HepG2 (cell line): ENCODE data around the gene SLC25A17. TPM values are rescaled to one million over a fixed set of nuclear protein-coding genes. Genes with fewer than 3 reads are reported as not detected.

Source experiments
- DNMT3B ChIP-seq: conservative IDR thresholded peaks from 2 replicates; pipeline ENCODE4 v1.6.1; 2016; ENCODE audit warnings: missing biosample characterization, control low read depth
- MAZ ChIP-seq, 2 experiments: sonication (generic) in 1 of 2; formaldehyde crosslinking in 1 of 2; IDR thresholded peaks; 2 replicates each; pipeline versions ENCODE4 v1.5.0 to v1.6.1; 2012 to 2020; ENCODE audit warnings: low read depth in 2 of 2, mild to moderate bottlenecking in 2 of 2, borderline replicate concordance in 1 of 2, improper control_type of control experiment in 1 of 2, low read length in 1 of 2, missing genetic modification reagents in 1 of 2, moderate library complexity in 1 of 2
- RBM39 ChIP-seq: fragments of 200-400 bp; formaldehyde crosslinking; IDR thresholded peaks from one replicate; pipeline ENCODE4 v1.6.1; 2018; ENCODE audit warnings: antibody characterized with exemption, mild to moderate bottlenecking, low read depth, low read length; ENCODE audit not compliant: poor library complexity, severe bottlenecking
- SIN3A ChIP-seq: IDR thresholded peaks from 2 replicates; pipeline ENCODE4 v1.6.1; 2011; ENCODE audit warnings: low read depth, mild to moderate bottlenecking, control low read depth, low read length, borderline replicate concordance
- polyA plus RNA-seq, 8 experiments: library from polyadenylated mRNA; depleted of rRNA in 3 of 8; stranded (reverse) in 7 of 8; unstranded in 1 of 8; fragments of >200 nt; fragmentation: Illumina TruSeq in 4 of 8; extraction: Trizol in 4 of 8; gene quantifications; 2 replicates each; pipeline versions ENCODE4 v1.2.1 to v1.2.3, GENCODE V29; 2011 to 2016; ENCODE audit warnings: low read depth in 4 of 8, missing spikeins in 1 of 8, mixed read lengths in 1 of 8; ENCODE audit not compliant: insufficient read depth in 1 of 8
- total RNA-seq, 5 experiments: library from RNA; depleted of rRNA; stranded (reverse); fragments of >200 nt; fragmentation: Illumina TruSeq; extraction: Trizol; gene quantifications; 2 replicates each; pipeline ENCODE4 v1.2.3, GENCODE V29; 2016; ENCODE audit warnings: low read depth in 1 of 5
- TF ChIP-seq, protein P1 (sequence below): sonication (generic); formaldehyde crosslinking; IDR thresholded peaks from 2 replicates; pipeline ENCODE4; 2020; ENCODE audit warnings: missing genetic modification reagents, mild to moderate bottlenecking, borderline replicate concordance
- TF ChIP-seq, protein P2 (sequence below): IDR thresholded peaks from 2 replicates; pipeline ENCODE4 v1.6.1; 2012; ENCODE audit warnings: low read length, improper control_type of control experiment
- TF ChIP-seq, protein P3 (sequence below): sonication (generic); formaldehyde crosslinking; IDR thresholded peaks from 2 replicates; pipeline ENCODE4 v1.8.0; 2022; ENCODE audit warnings: mild to moderate bottlenecking, missing genetic modification reagents; ENCODE audit not compliant: insufficient replicate concordance
- TF ChIP-seq, protein P4 (sequence below): sonication (generic); formaldehyde crosslinking; IDR thresholded peaks from one replicate; pipeline ENCODE4 v1.5.1; 2020; ENCODE audit warnings: mild to moderate bottlenecking, missing genetic modification reagents; ENCODE audit errors: not compliant biosample characterization

The SLC25A17 gene
- total and polyA plus RNA-seq, 2 of the 13 experiments (the other 11 are each of a cell fraction or from before 2014, with no cell fraction given): 15.7 to 27.9 TPM

DNA sequence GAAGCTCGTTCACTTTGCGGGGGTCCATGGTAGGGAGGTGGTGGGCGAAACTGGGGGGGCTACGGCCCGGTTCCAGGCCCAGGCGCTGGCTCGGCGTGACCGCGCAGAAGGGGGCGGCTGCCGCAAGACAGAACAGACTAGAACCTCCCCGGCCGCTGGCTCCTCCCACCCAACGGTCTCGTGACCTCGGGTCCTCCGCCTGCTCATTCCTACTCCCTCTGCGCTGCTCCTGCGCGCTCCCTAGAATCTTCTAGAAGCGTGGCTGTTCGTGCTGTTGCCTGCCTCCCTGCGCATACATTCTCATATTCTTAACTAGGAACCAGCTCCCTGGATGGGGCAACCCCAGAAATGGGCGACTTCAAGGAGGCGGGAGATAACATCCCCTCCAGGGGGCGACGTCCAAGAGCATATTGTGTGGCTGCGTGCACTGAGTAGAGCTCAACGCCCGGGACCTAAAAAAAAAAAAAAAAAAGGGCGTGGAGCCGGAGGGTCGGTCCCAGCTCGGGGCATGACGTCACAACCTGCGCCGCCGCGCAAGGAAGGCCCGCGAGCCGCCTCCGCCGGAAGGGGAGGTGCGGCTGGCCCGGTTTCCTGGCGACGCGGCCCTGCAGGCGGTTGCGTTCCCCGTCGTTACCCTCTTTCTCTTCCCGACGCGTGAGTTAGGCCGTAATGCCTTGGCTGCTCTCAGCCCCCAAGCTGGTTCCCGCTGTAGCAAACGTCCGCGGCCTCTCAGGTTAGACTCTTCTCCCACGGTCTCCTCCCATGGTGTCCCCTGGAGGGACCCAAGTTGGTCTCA, 37.6 kb upstream of the SLC25A17 start, which contains the start of the genes ST13 and XPNPEP3 (continued):
- TF ChIP-seq, protein P1, sequence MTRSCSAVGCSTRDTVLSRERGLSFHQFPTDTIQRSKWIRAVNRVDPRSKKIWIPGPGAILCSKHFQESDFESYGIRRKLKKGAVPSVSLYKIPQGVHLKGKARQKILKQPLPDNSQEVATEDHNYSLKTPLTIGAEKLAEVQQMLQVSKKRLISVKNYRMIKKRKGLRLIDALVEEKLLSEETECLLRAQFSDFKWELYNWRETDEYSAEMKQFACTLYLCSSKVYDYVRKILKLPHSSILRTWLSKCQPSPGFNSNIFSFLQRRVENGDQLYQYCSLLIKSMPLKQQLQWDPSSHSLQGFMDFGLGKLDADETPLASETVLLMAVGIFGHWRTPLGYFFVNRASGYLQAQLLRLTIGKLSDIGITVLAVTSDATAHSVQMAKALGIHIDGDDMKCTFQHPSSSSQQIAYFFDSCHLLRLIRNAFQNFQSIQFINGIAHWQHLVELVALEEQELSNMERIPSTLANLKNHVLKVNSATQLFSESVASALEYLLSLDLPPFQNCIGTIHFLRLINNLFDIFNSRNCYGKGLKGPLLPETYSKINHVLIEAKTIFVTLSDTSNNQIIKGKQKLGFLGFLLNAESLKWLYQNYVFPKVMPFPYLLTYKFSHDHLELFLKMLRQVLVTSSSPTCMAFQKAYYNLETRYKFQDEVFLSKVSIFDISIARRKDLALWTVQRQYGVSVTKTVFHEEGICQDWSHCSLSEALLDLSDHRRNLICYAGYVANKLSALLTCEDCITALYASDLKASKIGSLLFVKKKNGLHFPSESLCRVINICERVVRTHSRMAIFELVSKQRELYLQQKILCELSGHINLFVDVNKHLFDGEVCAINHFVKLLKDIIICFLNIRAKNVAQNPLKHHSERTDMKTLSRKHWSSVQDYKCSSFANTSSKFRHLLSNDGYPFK (CRISPR knock-in tag): peak; percentile 90; the same call in 1 of the 2 replicates
- TF ChIP-seq DNMT3B (peak; percentile 28; the same call in 1 of the 2 replicates), RBM39 (peak; percentile 74), SIN3A (peak; percentile 90; the same call in 1 of the 2 replicates), MAZ (IDR thresholded peaks at IDR 0.05; ENCODE audit: borderline replicate concordance, low read depth, low read length) (peak; percentile 64; the same call in 1 of the 2 replicates), MAZ (CRISPR knock-in tag; IDR thresholded peaks at IDR 0.05; ENCODE audit: low read depth) (peak; percentile 57)
- TF ChIP-seq, protein P2, sequence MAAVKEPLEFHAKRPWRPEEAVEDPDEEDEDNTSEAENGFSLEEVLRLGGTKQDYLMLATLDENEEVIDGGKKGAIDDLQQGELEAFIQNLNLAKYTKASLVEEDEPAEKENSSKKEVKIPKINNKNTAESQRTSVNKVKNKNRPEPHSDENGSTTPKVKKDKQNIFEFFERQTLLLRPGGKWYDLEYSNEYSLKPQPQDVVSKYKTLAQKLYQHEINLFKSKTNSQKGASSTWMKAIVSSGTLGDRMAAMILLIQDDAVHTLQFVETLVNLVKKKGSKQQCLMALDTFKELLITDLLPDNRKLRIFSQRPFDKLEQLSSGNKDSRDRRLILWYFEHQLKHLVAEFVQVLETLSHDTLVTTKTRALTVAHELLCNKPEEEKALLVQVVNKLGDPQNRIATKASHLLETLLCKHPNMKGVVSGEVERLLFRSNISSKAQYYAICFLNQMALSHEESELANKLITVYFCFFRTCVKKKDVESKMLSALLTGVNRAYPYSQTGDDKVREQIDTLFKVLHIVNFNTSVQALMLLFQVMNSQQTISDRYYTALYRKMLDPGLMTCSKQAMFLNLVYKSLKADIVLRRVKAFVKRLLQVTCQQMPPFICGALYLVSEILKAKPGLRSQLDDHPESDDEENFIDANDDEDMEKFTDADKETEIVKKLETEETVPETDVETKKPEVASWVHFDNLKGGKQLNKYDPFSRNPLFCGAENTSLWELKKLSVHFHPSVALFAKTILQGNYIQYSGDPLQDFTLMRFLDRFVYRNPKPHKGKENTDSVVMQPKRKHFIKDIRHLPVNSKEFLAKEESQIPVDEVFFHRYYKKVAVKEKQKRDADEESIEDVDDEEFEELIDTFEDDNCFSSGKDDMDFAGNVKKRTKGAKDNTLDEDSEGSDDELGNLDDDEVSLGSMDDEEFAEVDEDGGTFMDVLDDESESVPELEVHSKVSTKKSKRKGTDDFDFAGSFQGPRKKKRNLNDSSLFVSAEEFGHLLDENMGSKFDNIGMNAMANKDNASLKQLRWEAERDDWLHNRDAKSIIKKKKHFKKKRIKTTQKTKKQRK: no peak
- TF ChIP-seq, protein P3, sequence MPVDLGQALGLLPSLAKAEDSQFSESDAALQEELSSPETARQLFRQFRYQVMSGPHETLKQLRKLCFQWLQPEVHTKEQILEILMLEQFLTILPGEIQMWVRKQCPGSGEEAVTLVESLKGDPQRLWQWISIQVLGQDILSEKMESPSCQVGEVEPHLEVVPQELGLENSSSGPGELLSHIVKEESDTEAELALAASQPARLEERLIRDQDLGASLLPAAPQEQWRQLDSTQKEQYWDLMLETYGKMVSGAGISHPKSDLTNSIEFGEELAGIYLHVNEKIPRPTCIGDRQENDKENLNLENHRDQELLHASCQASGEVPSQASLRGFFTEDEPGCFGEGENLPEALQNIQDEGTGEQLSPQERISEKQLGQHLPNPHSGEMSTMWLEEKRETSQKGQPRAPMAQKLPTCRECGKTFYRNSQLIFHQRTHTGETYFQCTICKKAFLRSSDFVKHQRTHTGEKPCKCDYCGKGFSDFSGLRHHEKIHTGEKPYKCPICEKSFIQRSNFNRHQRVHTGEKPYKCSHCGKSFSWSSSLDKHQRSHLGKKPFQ (CRISPR knock-in tag): no peak
- TF ChIP-seq, protein P4, sequence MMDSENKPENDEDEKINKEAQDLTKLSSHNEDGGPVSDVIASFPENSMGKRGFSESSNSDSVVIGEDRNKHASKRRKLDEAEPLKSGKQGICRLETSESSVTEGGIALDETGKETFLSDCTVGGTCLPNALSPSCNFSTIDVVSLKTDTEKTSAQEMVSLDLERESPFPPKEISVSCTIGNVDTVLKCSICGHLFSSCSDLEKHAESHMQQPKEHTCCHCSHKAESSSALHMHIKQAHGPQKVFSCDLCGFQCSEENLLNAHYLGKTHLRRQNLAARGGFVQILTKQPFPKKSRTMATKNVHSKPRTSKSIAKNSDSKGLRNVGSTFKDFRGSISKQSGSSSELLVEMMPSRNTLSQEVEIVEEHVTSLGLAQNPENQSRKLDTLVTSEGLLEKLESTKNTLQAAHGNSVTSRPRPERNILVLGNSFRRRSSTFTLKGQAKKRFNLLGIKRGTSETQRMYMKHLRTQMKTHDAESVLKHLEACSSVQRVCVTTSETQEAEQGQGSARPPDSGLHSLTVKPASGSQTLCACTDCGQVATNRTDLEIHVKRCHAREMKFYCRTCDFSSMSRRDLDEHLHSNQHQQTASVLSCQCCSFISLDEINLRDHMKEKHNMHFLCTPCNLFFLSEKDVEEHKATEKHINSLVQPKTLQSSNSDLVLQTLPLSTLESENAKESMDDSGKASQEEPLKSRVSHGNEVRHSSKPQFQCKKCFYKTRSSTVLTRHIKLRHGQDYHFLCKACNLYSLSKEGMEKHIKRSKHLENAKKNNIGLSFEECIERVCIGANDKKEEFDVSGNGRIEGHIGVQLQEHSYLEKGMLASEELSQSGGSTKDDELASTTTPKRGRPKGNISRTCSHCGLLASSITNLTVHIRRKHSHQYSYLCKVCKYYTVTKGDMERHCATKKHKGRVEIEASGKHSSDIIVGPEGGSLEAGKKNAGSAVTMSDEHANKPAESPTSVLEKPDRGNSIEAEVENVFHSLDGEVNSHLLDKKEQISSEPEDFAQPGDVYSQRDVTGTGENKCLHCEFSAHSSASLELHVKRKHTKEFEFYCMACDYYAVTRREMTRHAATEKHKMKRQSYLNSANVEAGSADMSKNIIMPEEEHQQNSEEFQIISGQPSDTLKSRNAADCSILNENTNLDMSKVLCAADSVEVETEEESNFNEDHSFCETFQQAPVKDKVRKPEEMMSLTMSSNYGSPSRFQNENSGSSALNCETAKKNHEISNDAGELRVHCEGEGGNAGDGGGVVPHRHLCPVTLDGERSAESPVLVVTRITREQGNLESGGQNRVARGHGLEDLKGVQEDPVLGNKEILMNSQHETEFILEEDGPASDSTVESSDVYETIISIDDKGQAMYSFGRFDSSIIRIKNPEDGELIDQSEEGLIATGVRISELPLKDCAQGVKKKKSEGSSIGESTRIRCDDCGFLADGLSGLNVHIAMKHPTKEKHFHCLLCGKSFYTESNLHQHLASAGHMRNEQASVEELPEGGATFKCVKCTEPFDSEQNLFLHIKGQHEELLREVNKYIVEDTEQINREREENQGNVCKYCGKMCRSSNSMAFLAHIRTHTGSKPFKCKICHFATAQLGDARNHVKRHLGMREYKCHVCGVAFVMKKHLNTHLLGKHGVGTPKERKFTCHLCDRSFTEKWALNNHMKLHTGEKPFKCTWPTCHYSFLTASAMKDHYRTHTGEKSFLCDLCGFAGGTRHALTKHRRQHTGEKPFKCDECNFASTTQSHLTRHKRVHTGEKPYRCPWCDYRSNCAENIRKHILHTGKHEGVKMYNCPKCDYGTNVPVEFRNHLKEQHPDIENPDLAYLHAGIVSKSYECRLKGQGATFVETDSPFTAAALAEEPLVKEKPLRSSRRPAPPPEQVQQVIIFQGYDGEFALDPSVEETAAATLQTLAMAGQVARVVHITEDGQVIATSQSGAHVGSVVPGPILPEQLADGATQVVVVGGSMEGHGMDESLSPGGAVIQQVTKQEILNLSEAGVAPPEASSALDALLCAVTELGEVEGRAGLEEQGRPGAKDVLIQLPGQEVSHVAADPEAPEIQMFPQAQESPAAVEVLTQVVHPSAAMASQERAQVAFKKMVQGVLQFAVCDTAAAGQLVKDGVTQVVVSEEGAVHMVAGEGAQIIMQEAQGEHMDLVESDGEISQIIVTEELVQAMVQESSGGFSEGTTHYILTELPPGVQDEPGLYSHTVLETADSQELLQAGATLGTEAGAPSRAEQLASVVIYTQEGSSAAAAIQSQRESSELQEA (CRISPR knock-in tag): peak; percentile 63
